ENCODE results near the gene RPL18.

Gene RPL18

DNA sequence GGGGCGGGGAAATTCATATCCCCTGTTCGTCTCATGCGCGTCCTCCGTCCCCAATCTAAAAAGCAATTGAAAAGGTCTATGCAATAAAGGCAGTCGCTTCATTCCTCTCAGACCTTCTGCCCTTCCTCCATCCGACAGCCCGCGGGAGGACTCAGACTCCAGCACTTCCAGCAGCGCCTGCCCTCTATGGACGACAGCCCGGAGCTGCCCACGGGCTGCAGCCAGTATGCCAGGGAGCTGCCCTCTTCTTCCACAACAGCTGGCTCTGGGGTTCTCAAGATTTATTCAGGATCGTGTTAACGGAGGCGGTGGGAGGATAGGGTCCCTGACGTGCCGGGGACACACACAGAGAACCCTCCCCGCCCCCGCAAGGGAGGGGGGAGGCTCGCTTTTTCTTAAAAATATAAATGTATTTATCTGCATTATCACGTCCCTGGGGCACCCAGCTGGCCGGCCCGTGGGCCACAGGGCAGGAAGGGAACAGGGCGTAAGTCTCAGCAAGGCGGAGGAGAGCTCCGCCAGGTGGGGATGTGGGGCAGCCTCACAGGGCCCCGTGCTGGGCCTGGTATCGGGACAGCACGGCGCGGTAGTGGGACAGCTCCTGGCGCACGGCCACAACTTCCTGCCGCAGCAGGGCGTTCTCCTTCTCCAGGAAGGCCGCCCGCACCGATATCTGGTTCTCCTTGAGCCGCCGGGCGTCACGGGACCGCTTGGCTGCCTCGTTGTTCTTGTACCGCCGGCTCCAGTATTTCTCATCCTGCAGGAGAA lies 11.5 kb upstream of the RPL18 start:
- no peak for DNase-seq (ENCODE audit: low read depth)

GRCh38 chr19:48629599-48630295 lies 10.8 kb upstream of the RPL18 start:
- DNase-seq (ENCODE audit: low read depth): no peak

GRCh38 chr19:48629297-48629598 lies 10.3 kb upstream of the RPL18 start:
- DNase-seq (ENCODE audit: low read depth): no peak

GRCh38 chr19:48628486-48629296 lies 9.7 kb upstream of the RPL18 start:
- DNase-seq (ENCODE audit: low read depth): no peak

DNA sequence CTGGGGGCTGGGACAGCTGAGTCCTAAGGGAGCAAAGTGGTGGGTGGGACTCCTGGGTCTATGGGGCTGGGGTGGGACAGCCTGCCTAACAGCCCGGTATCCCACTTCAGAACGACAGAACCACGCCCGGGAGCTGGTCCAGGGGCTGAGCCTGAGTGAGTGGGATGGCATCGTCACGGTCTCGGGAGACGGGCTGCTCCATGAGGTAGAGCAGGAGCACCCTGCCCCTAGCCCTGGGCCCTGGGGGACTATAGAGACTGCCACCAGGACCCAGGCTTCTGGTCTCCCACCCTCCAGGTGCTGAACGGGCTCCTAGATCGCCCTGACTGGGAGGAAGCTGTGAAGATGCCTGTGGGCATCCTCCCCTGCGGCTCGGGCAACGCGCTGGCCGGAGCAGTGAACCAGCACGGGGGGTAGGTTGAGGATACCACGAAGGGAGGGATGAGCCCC lies 8.9 kb upstream of the RPL18 start:
- DNase-seq (ENCODE audit: low read depth): no peak

DNA sequence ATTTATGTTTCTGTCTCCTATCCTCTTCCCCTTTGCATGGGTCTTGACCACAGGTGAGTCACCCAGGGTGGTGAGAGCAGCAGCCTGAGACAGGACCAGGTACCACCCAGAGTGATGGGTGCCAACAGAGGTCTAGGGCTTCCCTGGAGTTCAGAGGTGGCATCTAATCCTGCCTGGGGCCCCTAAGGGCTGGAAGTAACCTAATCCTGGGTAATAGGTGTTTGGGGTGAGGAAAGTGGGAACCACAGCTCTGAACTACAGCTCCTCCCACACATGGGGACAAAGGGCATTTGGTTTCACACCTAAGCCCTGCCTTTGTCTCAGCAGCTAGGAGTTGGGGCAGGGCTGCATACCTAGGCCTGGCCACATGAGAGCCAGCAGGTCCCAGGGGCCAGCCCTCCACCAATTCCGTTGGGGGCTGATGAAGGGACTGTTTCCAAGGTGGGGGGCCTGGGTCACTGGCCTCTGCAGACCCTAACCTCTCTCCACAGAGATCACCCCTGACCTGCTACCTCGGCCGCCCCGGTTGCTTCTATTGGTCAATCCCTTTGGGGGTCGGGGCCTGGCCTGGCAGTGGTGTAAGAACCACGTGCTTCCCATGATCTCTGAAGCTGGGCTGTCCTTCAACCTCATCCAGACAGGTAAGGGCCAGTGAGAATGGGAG lies 8.4 kb upstream of the RPL18 start:
- DNase-seq (ENCODE audit: low read depth): no peak

- no peak for DNase-seq (ENCODE audit: low read depth)
These were observed 6.9 kb upstream of the RPL18 start for GRCh38 chr19:48625891-48626327.

DNA sequence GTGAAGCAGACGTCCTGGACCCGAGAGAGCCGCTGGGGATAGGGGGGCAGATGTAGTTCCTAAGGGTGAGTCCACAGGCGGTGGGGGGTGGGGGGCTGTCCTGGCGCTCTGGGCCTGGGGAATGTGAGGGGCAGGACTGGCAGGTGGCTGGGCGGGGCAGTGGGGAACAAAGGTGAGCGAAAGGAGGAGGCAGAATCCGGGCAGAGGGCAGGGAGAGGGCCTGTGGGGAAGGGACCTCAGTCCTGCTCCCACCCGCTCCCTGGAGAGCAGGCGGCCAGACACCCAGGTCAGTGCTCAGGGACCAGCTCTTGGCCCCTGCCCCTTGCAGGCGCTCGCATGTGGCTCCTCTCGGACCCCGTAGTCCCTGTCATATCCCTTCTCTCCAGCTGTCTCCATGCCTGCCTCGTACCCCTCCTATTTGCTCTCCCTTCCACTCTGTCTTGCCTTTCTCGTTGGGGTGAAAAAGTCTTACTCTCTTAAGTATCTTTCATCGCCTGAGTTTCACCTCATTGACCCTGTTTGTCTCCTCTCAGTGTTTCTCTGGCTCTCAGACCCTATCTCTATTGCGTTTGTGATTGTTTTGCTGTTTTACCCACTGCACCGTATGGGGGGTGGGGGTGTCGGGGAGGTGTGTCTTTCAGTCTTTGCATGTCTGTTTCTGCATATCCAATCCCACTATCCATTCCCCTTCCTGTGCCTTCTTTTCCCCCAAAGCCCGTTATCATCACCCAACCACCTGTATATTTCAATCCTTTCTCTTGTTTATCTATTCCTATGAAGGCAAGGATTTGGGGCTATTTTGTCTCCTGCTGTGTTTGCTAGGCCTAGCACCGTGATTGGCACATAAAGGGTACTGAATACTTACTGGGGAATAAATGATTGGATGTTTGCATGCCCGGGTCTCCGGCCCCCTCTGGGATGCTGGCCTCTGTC lies 6.1 kb upstream of the RPL18 start:
- DNase-seq (ENCODE audit: low read depth): no peak

DNA sequence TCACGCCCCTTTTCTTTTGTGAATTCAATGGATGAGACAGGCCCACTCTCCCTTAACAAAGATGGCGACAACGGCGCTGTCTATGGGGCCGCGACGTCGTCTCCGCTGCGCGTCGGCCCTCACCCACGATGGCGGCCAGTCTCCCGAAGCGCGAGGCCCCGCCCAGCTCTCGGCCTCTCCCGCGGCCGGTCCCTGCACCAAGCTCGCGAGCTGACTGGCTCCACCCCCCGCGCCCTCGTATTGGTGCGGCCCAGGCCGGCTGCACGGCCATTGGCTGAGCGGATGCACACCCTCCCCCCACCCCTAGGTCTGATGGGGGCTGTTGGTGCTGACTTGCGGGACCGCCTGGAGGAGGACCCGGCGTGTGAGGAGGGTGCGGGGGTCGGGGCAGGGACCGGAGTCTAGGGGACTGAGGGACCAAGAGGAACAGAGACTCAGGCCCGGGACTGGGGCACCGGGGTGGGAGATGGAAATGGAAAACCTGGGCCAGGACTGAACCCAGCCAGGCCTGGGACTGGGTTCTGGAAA lies 5.2 kb upstream of the RPL18 start:
- DNase-seq (ENCODE audit: low read depth): peak; percentile 95

GRCh38 chr19:48623556-48624066 lies 4.6 kb upstream of the RPL18 start:
- DNase-seq (ENCODE audit: low read depth): no peak

- no peak for DNase-seq (ENCODE audit: low read depth)
These were observed 961 bp upstream of the RPL18 start for GRCh38 chr19:48619692-48620585.

DNA sequence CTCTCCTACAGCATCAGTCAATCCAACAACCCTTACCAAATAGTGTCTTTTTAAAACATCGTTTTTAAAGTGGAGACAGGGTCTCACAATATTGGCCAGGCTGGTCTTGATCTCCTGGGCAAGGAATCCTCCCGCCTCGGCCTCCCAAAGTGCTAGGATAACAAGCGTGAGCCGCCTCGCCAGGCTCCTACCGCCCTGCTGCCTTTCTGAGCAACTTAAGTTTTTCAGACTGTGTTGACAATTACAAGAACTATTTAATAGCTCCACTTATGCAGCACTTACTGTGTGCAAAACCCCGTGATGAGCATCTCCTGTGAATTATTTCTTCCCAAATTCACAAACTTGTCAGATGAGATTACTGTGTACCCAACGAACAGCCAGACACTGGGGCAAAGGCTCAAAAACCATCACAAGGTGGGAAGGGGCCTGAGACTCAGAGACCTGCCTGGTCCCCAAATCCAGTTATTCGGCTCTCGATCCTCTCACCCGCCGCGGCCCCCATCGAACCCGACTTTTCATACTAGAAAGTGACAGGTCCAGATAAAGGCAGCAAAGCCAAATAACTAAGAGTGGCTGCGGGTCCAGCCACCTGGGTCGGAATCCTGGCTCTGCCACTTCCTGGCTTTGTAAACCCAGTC lies 581 bp downstream of the RPL18 start:
- no peak for DNase-seq (ENCODE audit: low read depth)

- no peak for DNase-seq (ENCODE audit: low read depth)
These were observed 1.6 kb downstream of the RPL18 start for GRCh38 chr19:48617146-48617937.

DNA sequence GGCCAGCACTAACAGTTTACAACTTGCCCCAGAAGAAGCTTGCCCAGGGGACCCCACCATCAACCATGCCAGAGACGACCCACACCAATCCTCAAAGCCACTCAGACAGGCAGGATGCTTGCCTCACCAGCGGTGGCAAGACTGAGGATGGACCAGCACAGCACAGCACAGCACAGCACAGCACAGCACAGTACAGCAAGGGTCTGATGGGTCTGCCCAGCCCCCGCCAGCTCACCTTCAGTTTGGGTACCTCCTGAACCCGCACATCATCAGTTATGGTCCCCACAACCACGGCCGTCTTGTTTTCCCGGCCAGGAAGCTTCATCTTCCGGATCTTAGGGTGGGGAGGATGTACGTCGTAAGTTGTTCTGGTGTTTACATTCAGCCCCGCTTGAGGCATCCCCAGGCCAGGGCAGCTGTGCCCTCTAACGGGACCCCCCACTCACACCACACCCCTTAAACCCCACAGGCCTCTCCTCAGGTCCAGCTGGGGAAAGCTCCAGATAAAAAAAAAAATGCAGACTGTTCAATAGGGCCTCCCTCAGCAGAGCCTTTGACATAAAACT lies 2.4 kb downstream of the RPL18 start:
- DNase-seq (ENCODE audit: low read depth): no peak

GRCh38 chr19:48616041-48616436 lies 2.9 kb downstream of the RPL18 start:
- DNase-seq (ENCODE audit: low read depth): no peak

GRCh38 chr19:48615231-48616040 lies 3.5 kb downstream of the RPL18 start:
- no peak for DNase-seq (ENCODE audit: low read depth)

Measured in stimulated activated CD4-positive, alpha-beta T cell treated with anti-CD3 and anti-CD28 coated beads, Interleukin-2, amount 100 ng/mL, for 4 hours (primary cell).